Measurements from ENCODE around the gene EZR.
A peak's percentile ranks its signal among the peaks of the same experiment; 100 is the strongest.

DNA sequence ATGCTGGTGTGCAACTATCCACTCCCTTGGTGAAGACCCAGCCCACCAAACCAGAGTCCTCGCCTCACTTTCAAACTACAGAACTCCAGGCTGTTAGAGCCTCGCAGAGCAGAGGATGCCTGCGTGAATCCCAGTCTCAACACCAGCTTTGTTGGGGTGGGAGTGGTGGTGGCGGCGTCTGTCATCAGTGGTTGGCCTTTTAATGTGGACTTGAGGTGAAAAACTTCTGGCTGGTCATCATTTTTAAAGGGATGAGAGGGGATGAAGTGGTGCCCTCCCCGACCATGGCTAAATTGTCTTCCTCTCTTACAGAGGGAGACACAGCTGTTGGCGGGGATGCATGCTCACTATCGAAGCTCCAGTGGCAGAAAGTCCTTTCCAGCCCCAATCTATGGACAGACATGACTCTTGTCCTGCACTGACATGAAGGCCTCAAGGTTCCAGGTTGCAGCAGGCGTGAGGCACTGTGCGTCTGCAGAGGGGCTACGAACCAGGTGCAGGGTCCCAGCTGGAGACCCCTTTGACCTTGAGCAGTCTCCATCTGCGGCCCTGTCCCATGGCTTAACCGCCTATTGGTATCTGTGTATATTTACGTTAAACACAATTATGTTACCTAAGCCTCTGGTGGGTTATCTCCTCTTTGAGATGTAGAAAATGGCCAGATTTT, 54.9 kb downstream of the EZR start:
- TF ChIP-seq POLR2A (IDR thresholded peaks at IDR 0.05; ENCODE audit: low read depth, low read length) (peak; percentile 64), POLR2AphosphoS5 (IDR thresholded peaks at IDR 0.05; ENCODE audit: low read depth, low read length) (peak; percentile 87), PAX5 (IDR thresholded peaks at IDR 0.05; ENCODE audit: insufficient read depth, low read length, severe bottlenecking) (no peak), TAF1 (IDR thresholded peaks at IDR 0.05; ENCODE audit: low read depth, low read length) (no peak), SPI1 (IDR thresholded peaks at IDR 0.05; ENCODE audit: low read depth, low read length) (no peak), POU2F2 (IDR thresholded peaks at IDR 0.05; ENCODE audit: low read depth, low read length) (peak; percentile 61)
